K562 (cell line): ENCODE measurements around the gene SETD1B. TPM values are rescaled to one million over a fixed set of nuclear protein-coding genes. Genes with fewer than 3 reads are reported as not detected.

ENCODE experiments used
- ILF3 ChIP-seq: fragments of 450-650 bp; IDR thresholded peaks from 2 replicates; pipeline ENCODE4 v1.6.1; 2018; ENCODE audit warnings: antibody characterized with exemption, mild to moderate bottlenecking, moderate library complexity, borderline replicate concordance
- NELFE ChIP-seq: IDR thresholded peaks from 2 replicates; pipeline ENCODE4 v1.6.1; 2011; ENCODE audit warnings: mild to moderate bottlenecking; ENCODE audit not compliant: insufficient read depth, insufficient read length
- STAG1 ChIP-seq: sonication (generic); formaldehyde crosslinking; IDR thresholded peaks from 2 replicates; pipeline ENCODE4 v1.5.0; 2020; ENCODE audit warnings: missing genetic modification reagents, borderline replicate concordance
- ZNF274 ChIP-seq: IDR thresholded peaks from 2 replicates; pipeline ENCODE4 v1.6.1; 2011; ENCODE audit warnings: low read depth, mild to moderate bottlenecking, low read length, moderate library complexity, borderline replicate concordance
- ZNF76 ChIP-seq: fragments of 250-450 bp; sonication (Bioruptor Pico); IDR thresholded peaks from 2 replicates; pipeline ENCODE4 v1.4.0; 2020; ENCODE audit warnings: mild to moderate bottlenecking, moderate library complexity, borderline replicate concordance
- ZNF764 ChIP-seq: fragments of 250-450 bp; sonication (Bioruptor Pico); IDR thresholded peaks from 2 replicates; pipeline ENCODE4 v1.4.0; 2020; ENCODE audit warnings: low read depth, mild to moderate bottlenecking, moderate library complexity
- polyA plus RNA-seq, 8 experiments: library from polyadenylated mRNA; depleted of rRNA in 4 of 8; stranded (reverse) in 5 of 8; unstranded in 3 of 8; fragments of >200 nt; fragmentation: Nextera tagmentation in 2 of 8; fragmentation: Illumina TruSeq in 1 of 8; extraction: Ambion mirVana in 2 of 8; extraction: Trizol in 1 of 8; gene quantifications; 2 replicates each; pipeline versions ENCODE4 v1.2.1 to v1.2.3, GENCODE V29; 2011 to 2014; ENCODE audit warnings: inconsistent platforms in 1 of 8, missing spikeins in 1 of 8
- total RNA-seq, 7 experiments: library from RNA; depleted of rRNA in 6 of 7; stranded (reverse); fragments of >200 nt in 6 of 7; fragmentation: Illumina TruSeq in 2 of 7; extraction: Trizol in 2 of 7; gene quantifications; 2 replicates each; pipeline versions ENCODE4 v1.2.1 to v1.2.3, GENCODE V29; 2011 to 2021; ENCODE audit warnings: low replicate concordance in 1 of 7
- TF ChIP-seq, protein P1 (sequence below), 2 experiments: fragments of 450-650 bp; formaldehyde crosslinking in 1 of 2; IDR thresholded peaks; 2 replicates each; pipeline versions ENCODE4 v1.4.0 to v1.6.1; 2014 to 2020; ENCODE audit warnings: mild to moderate bottlenecking in 2 of 2, borderline replicate concordance in 1 of 2, low read depth in 1 of 2
- TF ChIP-seq, protein P2 (sequence below): sonication (generic); formaldehyde crosslinking; IDR thresholded peaks from 2 replicates; pipeline ENCODE4 v1.8.0; 2022; ENCODE audit warnings: mild to moderate bottlenecking, missing genetic modification reagents
- TF ChIP-seq, protein P3 (sequence below), 2 experiments: fragments of 200-800 bp in 1 of 2; sonication (Bioruptor generic) in 1 of 2; sonication (generic) in 1 of 2; formaldehyde crosslinking in 1 of 2; IDR thresholded peaks in 1 of 2; conservative IDR thresholded peaks in 1 of 2; 2 replicates each; pipeline versions ENCODE4 v1.5.0 to v1.6.1; 2016 to 2020; ENCODE audit warnings: missing compliant biosample characterization in 1 of 2, missing genetic modification characterization in 1 of 2, missing genetic modification reagents in 1 of 2
- TF ChIP-seq, protein P4 (sequence below): IDR thresholded peaks from 3 replicates; pipeline ENCODE4 v1.6.1; 2011; ENCODE audit warnings: borderline replicate concordance, mild to moderate bottlenecking, moderate library complexity; ENCODE audit not compliant: insufficient read length; ENCODE audit errors: extremely low read depth

Gene SETD1B
- total and polyA plus RNA-seq, 9 of the 15 experiments (the other 6 are each of a cell fraction or from before 2014, with no cell fraction given), result 0.48 to 26.6 (median 2.3) TPM

DNA sequence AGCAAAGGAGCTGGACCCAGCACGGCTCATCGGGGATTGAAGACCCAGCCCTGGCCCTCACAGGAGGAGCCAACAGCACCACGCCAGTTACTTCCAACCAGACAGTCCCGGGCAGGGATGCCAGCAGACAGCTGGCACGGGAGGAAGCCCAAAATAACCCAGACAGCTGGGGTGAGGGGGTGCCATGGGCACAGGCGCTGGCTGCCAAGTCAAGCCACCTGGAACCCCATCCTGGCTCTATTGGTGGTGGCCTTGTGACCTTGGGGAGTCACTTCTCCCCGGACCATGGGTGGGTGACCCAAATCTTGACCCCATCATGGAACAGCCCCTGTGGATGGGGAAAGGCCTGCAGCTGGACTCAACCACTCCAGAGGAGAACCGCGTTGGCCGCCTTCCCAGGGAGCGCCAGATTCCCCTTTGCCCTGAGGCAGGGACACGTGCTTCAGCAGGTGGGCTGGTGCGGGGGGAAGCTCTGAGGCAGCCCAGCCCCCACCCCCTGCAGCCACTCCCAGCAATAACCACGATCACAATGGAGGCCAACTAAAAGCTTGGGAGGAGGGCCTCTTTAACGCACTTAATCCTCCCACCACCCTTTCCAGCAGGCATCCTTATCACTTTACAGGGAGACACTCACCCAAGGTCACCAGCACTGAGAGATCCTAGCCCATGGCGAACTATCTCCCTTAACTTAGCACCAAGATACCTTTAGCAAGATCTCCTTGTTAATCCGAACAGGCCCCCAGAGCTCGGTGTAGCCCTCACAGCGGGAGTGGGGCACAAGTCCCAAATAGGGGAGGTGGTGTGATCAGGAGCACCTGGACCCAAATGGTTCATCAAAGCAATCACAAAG, 5.6 kb upstream of the SETD1B start (continued):
- TF ChIP-seq, protein P1, sequence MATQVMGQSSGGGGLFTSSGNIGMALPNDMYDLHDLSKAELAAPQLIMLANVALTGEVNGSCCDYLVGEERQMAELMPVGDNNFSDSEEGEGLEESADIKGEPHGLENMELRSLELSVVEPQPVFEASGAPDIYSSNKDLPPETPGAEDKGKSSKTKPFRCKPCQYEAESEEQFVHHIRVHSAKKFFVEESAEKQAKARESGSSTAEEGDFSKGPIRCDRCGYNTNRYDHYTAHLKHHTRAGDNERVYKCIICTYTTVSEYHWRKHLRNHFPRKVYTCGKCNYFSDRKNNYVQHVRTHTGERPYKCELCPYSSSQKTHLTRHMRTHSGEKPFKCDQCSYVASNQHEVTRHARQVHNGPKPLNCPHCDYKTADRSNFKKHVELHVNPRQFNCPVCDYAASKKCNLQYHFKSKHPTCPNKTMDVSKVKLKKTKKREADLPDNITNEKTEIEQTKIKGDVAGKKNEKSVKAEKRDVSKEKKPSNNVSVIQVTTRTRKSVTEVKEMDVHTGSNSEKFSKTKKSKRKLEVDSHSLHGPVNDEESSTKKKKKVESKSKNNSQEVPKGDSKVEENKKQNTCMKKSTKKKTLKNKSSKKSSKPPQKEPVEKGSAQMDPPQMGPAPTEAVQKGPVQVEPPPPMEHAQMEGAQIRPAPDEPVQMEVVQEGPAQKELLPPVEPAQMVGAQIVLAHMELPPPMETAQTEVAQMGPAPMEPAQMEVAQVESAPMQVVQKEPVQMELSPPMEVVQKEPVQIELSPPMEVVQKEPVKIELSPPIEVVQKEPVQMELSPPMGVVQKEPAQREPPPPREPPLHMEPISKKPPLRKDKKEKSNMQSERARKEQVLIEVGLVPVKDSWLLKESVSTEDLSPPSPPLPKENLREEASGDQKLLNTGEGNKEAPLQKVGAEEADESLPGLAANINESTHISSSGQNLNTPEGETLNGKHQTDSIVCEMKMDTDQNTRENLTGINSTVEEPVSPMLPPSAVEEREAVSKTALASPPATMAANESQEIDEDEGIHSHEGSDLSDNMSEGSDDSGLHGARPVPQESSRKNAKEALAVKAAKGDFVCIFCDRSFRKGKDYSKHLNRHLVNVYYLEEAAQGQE (IDR thresholded peaks at IDR 0.05; ENCODE audit: borderline replicate concordance), result no peak
- TF ChIP-seq, protein P1 (CRISPR knock-in tag; IDR thresholded peaks at IDR 0.05; ENCODE audit: low read depth), result no peak
- TF ChIP-seq, protein P2, sequence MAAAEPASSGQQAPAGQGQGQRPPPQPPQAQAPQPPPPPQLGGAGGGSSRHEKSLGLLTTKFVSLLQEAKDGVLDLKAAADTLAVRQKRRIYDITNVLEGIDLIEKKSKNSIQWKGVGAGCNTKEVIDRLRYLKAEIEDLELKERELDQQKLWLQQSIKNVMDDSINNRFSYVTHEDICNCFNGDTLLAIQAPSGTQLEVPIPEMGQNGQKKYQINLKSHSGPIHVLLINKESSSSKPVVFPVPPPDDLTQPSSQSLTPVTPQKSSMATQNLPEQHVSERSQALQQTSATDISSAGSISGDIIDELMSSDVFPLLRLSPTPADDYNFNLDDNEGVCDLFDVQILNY (CRISPR knock-in tag), result no peak
- TF ChIP-seq ZNF764 (CRISPR knock-in tag), result no peak
- no peak for TF ChIP-seq NELFE
- TF ChIP-seq, protein P3, sequence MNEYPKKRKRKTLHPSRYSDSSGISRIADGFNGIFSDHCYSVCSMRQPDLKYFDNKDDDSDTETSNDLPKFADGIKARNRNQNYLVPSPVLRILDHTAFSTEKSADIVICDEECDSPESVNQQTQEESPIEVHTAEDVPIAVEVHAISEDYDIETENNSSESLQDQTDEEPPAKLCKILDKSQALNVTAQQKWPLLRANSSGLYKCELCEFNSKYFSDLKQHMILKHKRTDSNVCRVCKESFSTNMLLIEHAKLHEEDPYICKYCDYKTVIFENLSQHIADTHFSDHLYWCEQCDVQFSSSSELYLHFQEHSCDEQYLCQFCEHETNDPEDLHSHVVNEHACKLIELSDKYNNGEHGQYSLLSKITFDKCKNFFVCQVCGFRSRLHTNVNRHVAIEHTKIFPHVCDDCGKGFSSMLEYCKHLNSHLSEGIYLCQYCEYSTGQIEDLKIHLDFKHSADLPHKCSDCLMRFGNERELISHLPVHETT (CRISPR knock-in tag; conservative IDR thresholded peaks at IDR 0.05 in 1 of 2, IDR thresholded peaks at IDR 0.05 in 1 of 2), result peak in 1 of 2 experiments; percentile 38; a peak in 1 of 4 replicates
- TF ChIP-seq, protein P4, sequence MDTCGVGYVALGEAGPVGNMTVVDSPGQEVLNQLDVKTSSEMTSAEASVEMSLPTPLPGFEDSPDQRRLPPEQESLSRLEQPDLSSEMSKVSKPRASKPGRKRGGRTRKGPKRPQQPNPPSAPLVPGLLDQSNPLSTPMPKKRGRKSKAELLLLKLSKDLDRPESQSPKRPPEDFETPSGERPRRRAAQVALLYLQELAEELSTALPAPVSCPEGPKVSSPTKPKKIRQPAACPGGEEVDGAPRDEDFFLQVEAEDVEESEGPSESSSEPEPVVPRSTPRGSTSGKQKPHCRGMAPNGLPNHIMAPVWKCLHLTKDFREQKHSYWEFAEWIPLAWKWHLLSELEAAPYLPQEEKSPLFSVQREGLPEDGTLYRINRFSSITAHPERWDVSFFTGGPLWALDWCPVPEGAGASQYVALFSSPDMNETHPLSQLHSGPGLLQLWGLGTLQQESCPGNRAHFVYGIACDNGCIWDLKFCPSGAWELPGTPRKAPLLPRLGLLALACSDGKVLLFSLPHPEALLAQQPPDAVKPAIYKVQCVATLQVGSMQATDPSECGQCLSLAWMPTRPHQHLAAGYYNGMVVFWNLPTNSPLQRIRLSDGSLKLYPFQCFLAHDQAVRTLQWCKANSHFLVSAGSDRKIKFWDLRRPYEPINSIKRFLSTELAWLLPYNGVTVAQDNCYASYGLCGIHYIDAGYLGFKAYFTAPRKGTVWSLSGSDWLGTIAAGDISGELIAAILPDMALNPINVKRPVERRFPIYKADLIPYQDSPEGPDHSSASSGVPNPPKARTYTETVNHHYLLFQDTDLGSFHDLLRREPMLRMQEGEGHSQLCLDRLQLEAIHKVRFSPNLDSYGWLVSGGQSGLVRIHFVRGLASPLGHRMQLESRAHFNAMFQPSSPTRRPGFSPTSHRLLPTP, result no peak
- no peak for TF ChIP-seq ZNF76
- TF ChIP-seq ZNF274, result no peak
- TF ChIP-seq ILF3, result no peak
- no peak for TF ChIP-seq STAG1 (CRISPR knock-in tag)
